Subcutaneous adipose tissue (tissue), 4 donors: Measurements from ENCODE around the gene ACACB. TPM values are rescaled to one million over a fixed set of nuclear protein-coding genes. Genes with fewer than 3 reads are reported as not detected.

Source experiments
- total RNA-seq, 4 donors: library from RNA; depleted of rRNA; stranded (reverse); fragments of >200 nt; gene quantifications; one replicate each; pipeline ENCODE4 v1.1.0, GENCODE V29; 2016
- TF ChIP-seq, protein P1 (sequence below): fragments of 450-650 bp; IDR thresholded peaks from one replicate; pipeline ENCODE4 v1.5.1; 2016; ENCODE audit warnings: low read depth, mild to moderate bottlenecking, control low read depth, antibody characterized with exemption, moderate library complexity

The ACACB gene
- total RNA-seq, 4 donors from 2014 or later = 798 to 3,288 (median 1,277) TPM

- TF ChIP-seq, protein P1, sequence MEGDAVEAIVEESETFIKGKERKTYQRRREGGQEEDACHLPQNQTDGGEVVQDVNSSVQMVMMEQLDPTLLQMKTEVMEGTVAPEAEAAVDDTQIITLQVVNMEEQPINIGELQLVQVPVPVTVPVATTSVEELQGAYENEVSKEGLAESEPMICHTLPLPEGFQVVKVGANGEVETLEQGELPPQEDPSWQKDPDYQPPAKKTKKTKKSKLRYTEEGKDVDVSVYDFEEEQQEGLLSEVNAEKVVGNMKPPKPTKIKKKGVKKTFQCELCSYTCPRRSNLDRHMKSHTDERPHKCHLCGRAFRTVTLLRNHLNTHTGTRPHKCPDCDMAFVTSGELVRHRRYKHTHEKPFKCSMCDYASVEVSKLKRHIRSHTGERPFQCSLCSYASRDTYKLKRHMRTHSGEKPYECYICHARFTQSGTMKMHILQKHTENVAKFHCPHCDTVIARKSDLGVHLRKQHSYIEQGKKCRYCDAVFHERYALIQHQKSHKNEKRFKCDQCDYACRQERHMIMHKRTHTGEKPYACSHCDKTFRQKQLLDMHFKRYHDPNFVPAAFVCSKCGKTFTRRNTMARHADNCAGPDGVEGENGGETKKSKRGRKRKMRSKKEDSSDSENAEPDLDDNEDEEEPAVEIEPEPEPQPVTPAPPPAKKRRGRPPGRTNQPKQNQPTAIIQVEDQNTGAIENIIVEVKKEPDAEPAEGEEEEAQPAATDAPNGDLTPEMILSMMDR = no peak
These were observed 172.2 kb downstream of the ACACB start for GRCh38 chr12:109288571-109288970.

- TF ChIP-seq, protein P1 = no peak
These were observed 172.6 kb downstream of the ACACB start for GRCh38 chr12:109289004-109289403.

GRCh38 chr12:109289551-109289950, 173.2 kb downstream of the ACACB start:
- TF ChIP-seq, protein P1 = no peak

DNA sequence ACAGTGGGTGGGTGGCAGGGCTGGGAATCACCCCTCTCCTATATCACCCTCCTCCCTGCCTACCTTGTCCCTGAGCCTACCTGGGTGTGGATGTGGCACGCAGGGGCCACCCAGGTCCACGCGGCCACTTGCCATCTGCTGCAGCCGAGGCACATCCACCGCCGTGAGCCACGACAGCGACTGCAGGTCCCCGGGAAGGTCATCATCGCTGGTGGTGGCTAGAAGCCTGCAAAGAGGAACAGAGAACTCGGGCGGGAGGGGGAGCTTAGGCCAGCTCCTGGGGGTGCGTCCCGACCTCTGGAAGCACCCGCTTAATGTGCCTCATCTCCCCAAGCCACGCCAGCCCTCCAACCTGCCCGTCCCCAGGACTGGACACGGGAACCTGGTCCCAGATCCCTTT, 173.7 kb downstream of the ACACB start:
- TF ChIP-seq, protein P1 = no peak

- TF ChIP-seq, protein P1 = no peak
These were observed 174.7 kb downstream of the ACACB start for GRCh38 chr12:109291117-109291516.

GRCh38 chr12:109291521-109292341, 175.3 kb downstream of the ACACB start:
- TF ChIP-seq, protein P1 = no peak

GRCh38 chr12:109292342-109292711, 175.9 kb downstream of the ACACB start:
- TF ChIP-seq, protein P1 = no peak
